ENCODE data around the gene OPRL1.

Gene OPRL1

DNA sequence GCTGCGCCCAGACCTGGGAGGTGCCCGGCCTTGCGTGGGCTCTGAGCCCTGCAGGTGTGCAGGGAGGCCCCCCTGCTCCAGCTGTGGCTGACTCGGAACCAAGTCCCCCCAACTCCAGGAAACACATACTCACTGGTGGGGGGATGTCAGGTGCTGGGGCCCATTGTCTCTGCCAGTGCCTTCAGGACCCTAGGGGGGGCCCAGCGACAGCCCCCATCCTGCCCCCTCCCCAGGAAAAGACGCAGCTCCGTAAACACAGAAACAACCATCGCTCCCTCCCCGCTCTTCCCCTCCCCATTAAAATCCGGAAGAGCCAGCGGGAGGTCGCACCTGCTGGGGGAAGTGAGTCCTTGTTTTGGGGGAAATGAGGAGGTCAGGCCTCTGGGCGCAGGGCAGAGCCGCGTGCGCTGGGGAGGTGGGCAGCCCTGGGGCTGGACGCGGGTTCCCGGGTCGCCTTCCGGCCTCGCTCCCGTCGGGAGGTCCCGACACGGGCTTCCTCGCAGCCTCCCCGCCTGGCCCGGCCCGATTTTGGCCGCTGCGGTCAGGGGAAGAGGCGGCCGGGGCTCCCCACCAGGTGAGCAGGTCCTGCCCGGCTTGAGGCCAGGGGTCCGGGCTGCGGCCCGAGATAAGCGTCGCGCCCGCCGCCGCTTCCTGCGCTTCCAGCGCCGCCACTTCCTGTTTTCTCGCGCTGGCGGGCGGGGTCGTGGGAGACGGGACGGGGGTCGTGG lies 37.7 kb upstream of the OPRL1 start:
- no peak for DNase-seq

- no peak for DNase-seq
These were observed 36.1 kb upstream of the OPRL1 start for GRCh38 chr20:64043768-64044167.

DNA sequence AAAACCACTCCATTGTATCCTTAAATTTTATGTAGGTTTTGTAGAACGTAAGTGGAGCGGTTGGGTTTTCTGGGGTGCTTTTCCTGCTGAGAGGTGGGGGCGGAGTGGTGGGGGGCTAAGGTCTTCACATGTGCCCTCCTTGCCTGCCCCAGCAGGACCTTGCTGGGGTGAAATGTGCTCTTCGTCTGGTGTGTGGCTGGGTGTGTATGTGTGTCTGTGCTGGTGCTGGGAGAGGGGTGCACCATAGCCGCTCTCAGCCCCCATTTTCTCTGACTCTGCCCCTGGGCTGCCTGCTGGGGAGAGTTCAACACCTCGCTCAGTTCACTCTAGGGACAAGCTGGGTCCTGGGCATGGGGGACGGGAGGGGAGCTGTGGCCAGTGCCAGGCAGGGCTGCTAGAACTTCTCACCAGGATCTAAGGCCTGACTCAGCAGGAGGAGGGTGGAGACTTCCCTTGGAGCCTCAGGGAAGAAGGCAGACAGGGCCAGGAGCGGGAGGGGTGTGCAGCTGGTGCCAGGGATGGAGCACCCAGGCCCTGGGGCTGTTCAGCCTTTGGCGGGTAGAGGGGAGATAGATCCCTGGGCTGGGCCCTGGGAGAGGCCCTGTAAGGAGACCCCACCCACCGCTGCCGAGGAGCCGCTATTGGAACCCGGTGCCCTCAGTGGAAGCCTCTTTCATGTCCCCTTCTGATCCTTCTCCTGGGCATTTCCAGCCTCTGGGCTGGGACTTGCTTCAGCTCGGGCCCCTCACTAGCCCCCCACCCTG lies 35.2 kb upstream of the OPRL1 start:
- no peak for DNase-seq

DNA sequence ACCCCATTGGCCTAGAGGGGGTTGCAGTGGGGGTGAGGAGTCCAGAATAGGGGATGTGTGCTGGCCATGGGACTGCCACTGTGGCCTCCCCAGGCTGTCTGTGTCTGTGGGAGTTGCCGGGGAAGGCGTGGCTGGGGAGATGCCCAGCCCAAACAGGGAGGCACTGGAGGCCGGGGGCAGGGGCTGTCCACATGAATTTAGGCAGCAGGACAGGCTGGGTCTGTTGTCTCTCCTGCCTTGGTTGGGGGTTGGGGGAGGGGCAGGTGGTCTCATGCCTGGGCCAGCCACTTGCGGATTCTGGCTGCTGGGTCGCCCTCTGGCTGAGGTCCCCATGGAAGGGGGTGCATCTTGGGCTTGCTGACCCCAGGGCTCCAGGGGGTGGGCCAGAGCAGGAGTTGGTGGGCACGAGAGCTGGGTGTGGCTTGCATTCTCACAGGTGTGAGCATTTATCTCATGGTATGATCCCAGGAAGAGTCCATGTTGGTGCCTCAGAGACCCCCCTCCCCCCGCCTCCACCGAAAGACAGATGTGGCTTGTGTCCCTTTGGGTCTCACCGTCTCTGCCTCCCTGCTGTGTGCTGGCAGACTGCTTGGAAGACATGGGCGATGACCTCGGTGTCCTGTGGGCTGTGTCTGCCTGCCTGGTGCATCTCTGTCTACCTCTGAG lies 34.4 kb upstream of the OPRL1 start:
- no peak for DNase-seq

DNA sequence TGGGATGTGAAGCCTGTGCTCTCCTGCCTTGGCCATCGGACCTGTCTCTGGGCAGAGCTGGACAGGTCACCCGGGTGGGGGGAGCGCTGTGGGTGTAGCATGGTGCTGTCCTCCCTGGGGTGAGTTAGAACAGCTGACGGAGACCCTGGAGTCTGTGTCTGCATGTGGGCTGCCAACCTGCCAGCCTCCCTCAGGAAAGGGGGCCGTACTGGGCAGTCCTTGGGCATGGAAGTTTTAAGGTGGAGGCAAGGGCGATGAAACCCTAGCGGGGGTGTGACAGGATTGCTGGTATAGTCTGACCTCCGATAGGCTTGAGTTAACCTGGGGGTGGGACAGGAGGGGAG lies 32.9 kb upstream of the OPRL1 start:
- DNase-seq: no peak

GRCh38 chr20:64047968-64048401 lies 31.9 kb upstream of the OPRL1 start:
- no peak for DNase-seq

- DNase-seq: no peak
These were observed 31.4 kb upstream of the OPRL1 start for GRCh38 chr20:64048402-64049044.

- no peak for DNase-seq
These were observed 30.6 kb upstream of the OPRL1 start, which contains the start of gene SOX18 for GRCh38 chr20:64049060-64049877. Gene SOX18 (minus strand): TSS chr20:64049639. CDS start chr20:64049516, 123 bp downstream.

DNA sequence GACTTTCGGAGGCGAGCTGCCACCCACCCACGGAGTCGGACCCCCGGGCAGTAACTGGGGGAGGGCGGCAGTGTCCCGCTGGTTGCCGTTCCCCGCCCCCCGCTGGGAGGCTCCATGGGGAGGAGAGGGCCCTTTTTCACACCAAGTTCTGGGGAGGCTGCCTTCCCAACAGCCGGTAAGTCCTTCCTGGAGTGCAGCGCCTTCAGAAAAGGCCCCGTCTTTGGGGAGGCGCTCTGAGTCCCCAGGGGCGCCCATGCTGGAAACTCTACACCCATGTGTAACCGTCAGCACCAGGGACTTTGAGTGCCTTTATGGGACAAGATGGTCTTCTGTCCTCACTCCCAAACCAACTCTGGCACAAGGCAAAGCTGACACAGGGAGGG lies 30.0 kb upstream of the OPRL1 start:
- DNase-seq: no peak

DNA sequence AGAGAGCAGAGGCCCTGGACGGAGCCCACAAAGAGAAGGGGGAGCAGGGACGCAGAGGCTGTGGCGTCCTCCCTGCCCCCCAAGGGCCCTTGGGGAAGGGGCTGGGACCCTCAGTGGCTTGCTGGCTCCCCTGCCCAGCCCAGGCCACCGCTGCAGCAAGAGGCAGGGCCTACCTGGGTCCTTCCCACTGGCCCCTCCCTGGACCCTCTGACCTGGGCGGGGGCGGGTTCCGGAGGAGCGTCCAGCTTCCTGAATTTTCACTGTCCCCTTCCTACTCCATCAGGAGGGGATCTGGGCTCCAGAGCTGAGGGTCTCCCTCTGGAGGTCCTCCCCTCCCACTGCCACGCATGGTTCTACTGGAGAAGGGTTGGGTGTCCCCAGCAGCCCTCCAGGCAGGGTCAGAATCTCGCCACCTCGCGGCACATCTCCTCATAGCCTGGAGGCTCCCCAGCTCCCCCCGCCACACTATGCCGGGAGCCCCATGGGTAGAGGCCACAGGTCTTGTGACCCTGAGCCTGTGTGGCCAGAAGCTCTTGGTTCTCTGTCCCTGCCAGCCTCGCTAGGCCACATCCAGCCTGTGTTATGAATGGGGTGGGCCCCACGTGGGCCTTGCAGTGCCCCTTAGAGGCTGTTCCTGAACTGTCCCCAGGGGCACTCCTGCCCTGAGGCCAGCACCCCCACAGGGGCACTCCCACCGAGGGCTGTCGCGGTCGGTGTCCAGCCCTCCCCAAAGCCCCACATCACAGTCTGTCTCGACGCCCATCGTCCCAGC lies 29.4 kb upstream of the OPRL1 start:
- DNase-seq: no peak

DNA sequence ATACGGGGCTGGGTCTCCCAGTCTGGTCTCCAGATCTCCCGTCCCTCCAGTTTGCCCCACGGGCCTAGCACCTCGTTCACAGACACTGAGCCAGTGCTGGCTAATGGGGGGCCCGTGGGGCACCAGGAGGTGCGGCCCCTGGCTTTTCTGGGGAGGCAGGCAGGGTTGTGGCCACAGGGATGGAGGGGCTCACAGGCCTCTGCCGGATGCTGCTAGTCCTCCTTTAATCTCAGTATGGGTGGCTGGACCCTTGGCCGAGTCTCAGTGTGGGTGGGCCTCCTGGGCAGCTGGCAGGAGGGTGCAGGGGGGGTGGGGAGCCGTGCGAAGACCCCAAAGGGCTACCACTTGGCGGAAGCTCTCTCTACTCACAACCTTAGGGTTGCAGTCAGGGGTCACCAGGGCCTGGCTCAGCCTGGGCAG lies 28.8 kb upstream of the OPRL1 start:
- DNase-seq: no peak

DNA sequence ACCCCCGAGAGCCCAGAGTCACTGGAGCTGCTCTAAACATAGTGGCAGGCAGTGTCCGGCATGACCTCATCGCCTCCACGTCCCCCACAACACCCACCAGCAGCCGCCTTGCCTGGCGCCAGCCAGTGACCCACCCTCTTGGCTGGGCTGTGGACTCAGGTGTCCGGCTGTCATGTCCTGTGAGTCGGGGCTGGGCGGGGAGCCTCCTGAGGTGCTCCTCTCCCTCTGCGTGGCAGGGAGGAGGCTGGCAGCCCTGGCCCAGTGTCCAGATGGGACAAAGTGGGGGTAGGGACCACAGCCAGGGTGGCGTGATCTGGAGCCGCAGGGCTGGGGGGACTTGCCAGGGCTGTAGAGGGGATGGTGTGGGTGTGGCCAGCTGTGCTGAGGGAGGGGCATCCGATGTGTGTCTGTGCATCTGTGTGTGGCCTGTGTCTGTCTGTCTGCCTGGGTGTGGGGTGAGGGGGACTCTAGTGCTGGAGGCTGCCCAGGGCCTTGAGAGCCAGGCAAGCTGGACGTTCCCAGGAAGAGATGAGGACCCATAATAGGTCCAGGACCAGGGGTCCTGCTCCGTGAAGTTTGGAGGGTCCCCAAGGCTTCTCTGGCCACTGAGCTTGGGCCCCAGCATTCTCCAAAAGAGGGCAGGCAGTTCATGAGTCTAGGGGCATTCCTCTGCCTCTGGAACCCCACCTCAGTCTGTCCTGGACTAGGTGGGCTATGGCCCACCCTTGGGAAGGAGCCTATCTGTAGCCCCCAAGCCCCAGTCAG lies 28.1 kb upstream of the OPRL1 start:
- DNase-seq: no peak

GRCh38 chr20:64052326-64052722 lies 27.6 kb upstream of the OPRL1 start:
- no peak for DNase-seq

- no peak for DNase-seq
These were observed 26.7 kb upstream of the OPRL1 start for GRCh38 chr20:64052987-64053840.

DNA sequence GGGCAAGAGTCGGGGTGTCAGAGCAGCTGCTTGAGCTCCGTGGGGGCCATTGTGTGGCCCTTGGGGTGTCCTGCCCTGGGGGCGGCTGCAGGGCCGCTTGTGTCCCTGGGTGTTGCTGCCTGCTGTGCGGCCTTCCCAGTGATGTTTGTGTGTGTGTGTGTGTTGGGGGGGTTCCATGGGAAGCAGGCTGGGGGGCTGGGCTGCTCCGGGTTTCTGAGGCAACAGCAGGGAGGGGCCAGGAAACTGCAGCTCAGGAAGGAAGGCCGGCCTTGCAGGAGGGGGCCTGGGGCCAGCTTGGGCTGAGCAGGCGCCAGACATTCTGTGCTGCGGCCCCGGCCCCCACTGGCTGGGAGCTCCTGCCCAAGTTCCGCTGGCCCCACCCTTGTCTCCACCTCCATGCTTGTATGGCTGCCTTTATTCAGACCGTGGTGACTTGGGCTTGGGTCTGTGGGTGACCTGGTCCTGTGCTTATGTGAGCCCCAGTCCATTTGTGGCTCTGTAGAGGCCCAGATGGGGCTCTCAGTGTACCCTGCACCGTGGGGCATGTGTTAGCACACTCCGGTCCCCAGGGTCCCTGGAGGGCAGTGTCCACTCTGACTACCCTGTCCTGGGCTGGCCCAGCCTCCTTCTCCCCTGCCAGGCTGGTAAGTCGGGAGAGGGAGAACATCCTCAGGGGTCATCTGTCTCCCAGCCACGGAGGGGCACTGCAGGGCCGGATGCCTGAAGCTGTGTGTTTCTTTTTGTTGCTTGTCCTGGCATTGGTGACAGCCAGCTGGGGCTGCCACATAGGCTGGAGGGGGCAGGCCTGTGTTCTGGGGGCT lies 25.8 kb upstream of the OPRL1 start:
- DNase-seq: no peak

DNA sequence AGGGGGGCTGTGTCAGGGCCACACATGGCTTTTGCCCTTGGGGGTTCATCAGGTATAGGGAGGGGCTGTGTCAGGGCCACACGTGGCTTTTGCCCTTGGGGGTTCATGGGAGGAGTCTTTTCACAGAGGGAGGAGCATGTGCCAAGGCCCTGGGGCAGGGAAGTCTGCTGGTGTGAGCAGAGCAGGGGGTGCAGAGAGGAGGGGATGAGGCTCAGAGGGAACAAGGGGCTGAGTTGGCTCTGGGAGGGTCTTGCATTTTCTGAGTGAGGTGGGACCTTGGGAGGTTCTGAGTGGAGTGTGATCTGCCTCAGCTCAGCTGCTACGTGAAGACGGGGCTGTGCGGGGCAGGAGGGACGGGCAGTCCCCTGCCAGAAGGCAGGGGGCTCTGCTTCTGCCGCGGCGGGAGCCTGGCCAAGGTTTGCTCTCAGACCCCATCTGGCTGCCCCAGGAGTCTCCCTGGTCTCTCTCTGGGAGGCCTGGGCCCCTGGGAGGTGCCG lies 24.4 kb upstream of the OPRL1 start:
- no peak for DNase-seq

GRCh38 chr20:64055893-64056638 lies 23.8 kb upstream of the OPRL1 start:
- no peak for DNase-seq

GRCh38 chr20:64056639-64056888 lies 23.3 kb upstream of the OPRL1 start:
- no peak for DNase-seq

Measured in effector CD4-positive, alpha-beta T cell (primary cell).